Activated CD8-positive, alpha-beta memory T cell treated with anti-CD3 and anti-CD28 coated beads for 1 hour (primary cell): ENCODE results near the gene SORCS3.

Experiments
- DNase-seq, 2 donors: peaks; one replicate each; pipeline ENCODE4 v3.0.0-alpha.2; 2020; ENCODE audit warnings: low read depth in 1 of 2; ENCODE audit errors: extremely low read depth in 1 of 2

Gene SORCS3

GRCh38 chr10:105161149-105161548 lies 520.1 kb downstream of the SORCS3 start:
- no peak for DNase-seq

- DNase-seq, result no peak
Observed at GRCh38 chr10:105161767-105162166, 520.7 kb downstream of the SORCS3 start.

- no peak for DNase-seq
Observed at GRCh38 chr10:105170521-105170920, 529.4 kb downstream of the SORCS3 start.

GRCh38 chr10:105171945-105172344 lies 530.9 kb downstream of the SORCS3 start:
- no peak for DNase-seq

- DNase-seq, result no peak
Observed at GRCh38 chr10:105181626-105182025, 540.5 kb downstream of the SORCS3 start.

GRCh38 chr10:105183536-105183935 lies 542.4 kb downstream of the SORCS3 start:
- no peak for DNase-seq

- DNase-seq, result no peak
Observed at GRCh38 chr10:105185161-105185560, 544.1 kb downstream of the SORCS3 start.

- DNase-seq, result no peak
Observed at GRCh38 chr10:105187243-105187642, 546.2 kb downstream of the SORCS3 start.

GRCh38 chr10:105188737-105189462 lies 547.8 kb downstream of the SORCS3 start:
- DNase-seq, result no peak

- DNase-seq, result no peak
Observed at GRCh38 chr10:105189463-105189800, 548.3 kb downstream of the SORCS3 start.

- no peak for DNase-seq
Observed at GRCh38 chr10:105192146-105192545, 551.1 kb downstream of the SORCS3 start.

- no peak for DNase-seq
Observed at GRCh38 chr10:105192861-105193260, 551.8 kb downstream of the SORCS3 start.

GRCh38 chr10:105195831-105196230 lies 554.7 kb downstream of the SORCS3 start:
- no peak for DNase-seq

- no peak for DNase-seq
Observed at GRCh38 chr10:105197598-105198364, 556.7 kb downstream of the SORCS3 start.

- no peak for DNase-seq
Observed at GRCh38 chr10:105206616-105207015, 565.5 kb downstream of the SORCS3 start.

GRCh38 chr10:105207476-105207995 lies 566.4 kb downstream of the SORCS3 start:
- DNase-seq, result no peak

GRCh38 chr10:105210546-105210945 lies 569.5 kb downstream of the SORCS3 start:
- no peak for DNase-seq

- DNase-seq, result no peak
Observed at GRCh38 chr10:105237685-105238084, 596.6 kb downstream of the SORCS3 start.

GRCh38 chr10:105239311-105240219 lies 598.5 kb downstream of the SORCS3 start:
- DNase-seq, result no peak

- no peak for DNase-seq
Observed at GRCh38 chr10:105241254-105241653, 600.2 kb downstream of the SORCS3 start.

GRCh38 chr10:105243381-105243780 lies 602.3 kb downstream of the SORCS3 start:
- DNase-seq, result no peak
